Testis (tissue), 3 donors: ENCODE data around the gene KLHL22. TPM values are rescaled to one million over a fixed set of nuclear protein-coding genes. Genes with fewer than 3 reads are reported as not detected.

ENCODE experiments used
- DNase-seq: peaks from one replicate; pipeline ENCODE4 v3.0.0-alpha.2; 2019
- H3K27ac ChIP-seq, 2 donors: fragments of 200-600 bp; sonication (generic); one replicate each; pipeline ENCODE4 v1.5.1; 2019
- H3K27me3 ChIP-seq: fragments of 200-600 bp; sonication (generic); one replicate; pipeline ENCODE4 v1.5.1; 2019
- H3K36me3 ChIP-seq: fragments of 200-600 bp; sonication (generic); one replicate; pipeline ENCODE4 v1.5.1; 2017; ENCODE audit warnings: low read depth; ENCODE audit errors: missing control alignments
- H3K4me1 ChIP-seq: fragments of 200-600 bp; sonication (generic); one replicate; pipeline ENCODE4 v1.5.1; 2019
- H3K4me3 ChIP-seq, 2 donors: fragments of 200-600 bp; sonication (generic); one replicate each; pipeline ENCODE4 v1.5.1; 2017 to 2019
- H3K9me3 ChIP-seq: fragments of 200-600 bp; sonication (generic); one replicate; pipeline ENCODE4 v1.5.1; 2017
- POLR2A ChIP-seq: fragments of 450-650 bp; IDR thresholded peaks from one replicate; pipeline ENCODE4 v1.6.1; 2017; ENCODE audit warnings: antibody characterized with exemption, mild to moderate bottlenecking, moderate library complexity
- WGBS, 2 donors: methylation state at CpG; one replicate each; pipeline ENCODE4 v1.1.5; 2018; 5-methylcytosine and 5-hydroxymethylcytosine counted together
- intact Hi-C: fragments of 100-400 bp; cut with DNase I; formaldehyde crosslinking; loops from one replicate; pipeline ENCODE4 v1.15.1; 2023; ENCODE audit warnings: low total_unique reads
- polyA plus RNA-seq: library from polyadenylated mRNA; stranded (reverse); fragments of 350-450 nt; fragmentation: Illumina TruSeq; extraction: RNeasy Lipid Tissue Mini Kit (QIAGEN cat#74804); gene quantifications from one replicate; pipeline ENCODE4 v1.2.3, GENCODE V29; 2014; ENCODE audit warnings: low read depth, low replicate concordance; ENCODE audit not compliant: insufficient read depth
- total RNA-seq, 2 donors: library from RNA; depleted of rRNA; stranded (reverse); fragments of >200 nt; gene quantifications; one replicate each; pipeline ENCODE4 v1.2.3, GENCODE V29; 2016
- TF ChIP-seq, protein P1 (sequence below), 3 experiments: fragments of 450-650 bp in 2 of 3; fragments of 200-600 bp in 1 of 3; sonication (generic) in 1 of 3; IDR thresholded peaks; one replicate each; pipeline ENCODE4 v1.5.1; 2016 to 2019; ENCODE audit warnings: antibody characterized with exemption in 3 of 3, mild to moderate bottlenecking in 2 of 3, moderate library complexity in 1 of 3

Gene KLHL22
- total and polyA plus RNA-seq, 3 donors from 2014 or later: 18.1 to 41.7 (median 39.8) TPM

DNA sequence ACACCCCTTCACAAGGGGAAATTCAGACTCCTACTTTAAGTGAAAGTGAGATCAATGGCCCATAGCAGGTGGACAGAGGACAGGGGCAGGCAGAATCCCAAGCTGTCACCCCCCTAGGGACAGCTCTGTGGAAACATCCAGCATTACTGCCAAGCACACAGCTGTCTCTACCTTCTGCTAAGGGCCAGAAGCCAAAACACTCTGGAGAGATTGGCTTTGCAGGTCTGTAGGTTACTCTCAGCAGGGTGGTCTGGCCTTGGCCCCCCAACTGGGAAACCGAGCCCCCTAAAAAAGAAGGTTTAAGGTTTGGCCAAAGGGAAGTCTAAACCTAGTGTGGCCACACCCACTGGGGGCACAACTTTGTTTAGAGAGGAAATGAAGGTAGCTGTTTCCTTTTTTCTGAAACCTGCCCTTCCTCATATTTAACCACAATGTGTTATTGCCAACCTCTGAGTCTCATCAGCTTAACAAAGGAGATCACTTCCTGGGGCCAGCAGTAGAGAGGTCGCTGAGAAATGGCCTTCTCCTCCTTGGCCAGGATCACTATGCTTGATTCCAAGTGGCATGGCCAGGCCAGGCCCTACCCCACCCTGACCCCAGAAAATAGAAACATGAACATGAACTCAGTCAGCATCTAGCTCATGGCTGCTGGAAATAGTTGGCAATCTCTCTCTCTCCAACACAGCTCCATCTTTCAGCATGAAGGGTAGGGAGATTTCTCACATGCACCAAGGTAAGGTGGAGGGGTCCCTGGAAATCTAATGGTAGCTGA lies 32.1 kb downstream of the KLHL22 start:
- intact Hi-C loops: no loop called here
- no peaks in the 10 kb centered on the region for H3K4me1 ChIP-seq
- 45 to 57% methylated on average over 2 of the region's 2 CpGs for WGBS, 2 donors
- no peak overlapping the region for H3K4me3 ChIP-seq
- no peak overlapping the region for H3K27ac ChIP-seq
- no peaks in the 10 kb centered on the region for H3K9me3 ChIP-seq
- no peaks in the 10 kb centered on the region for H3K36me3 ChIP-seq
- TF ChIP-seq, protein P1, sequence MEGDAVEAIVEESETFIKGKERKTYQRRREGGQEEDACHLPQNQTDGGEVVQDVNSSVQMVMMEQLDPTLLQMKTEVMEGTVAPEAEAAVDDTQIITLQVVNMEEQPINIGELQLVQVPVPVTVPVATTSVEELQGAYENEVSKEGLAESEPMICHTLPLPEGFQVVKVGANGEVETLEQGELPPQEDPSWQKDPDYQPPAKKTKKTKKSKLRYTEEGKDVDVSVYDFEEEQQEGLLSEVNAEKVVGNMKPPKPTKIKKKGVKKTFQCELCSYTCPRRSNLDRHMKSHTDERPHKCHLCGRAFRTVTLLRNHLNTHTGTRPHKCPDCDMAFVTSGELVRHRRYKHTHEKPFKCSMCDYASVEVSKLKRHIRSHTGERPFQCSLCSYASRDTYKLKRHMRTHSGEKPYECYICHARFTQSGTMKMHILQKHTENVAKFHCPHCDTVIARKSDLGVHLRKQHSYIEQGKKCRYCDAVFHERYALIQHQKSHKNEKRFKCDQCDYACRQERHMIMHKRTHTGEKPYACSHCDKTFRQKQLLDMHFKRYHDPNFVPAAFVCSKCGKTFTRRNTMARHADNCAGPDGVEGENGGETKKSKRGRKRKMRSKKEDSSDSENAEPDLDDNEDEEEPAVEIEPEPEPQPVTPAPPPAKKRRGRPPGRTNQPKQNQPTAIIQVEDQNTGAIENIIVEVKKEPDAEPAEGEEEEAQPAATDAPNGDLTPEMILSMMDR (IDR thresholded peaks at IDR 0.05): no peak
- no peak for TF ChIP-seq POLR2A
- no peak for DNase-seq
- no peaks in the 10 kb centered on the region for H3K27me3 ChIP-seq

DNA sequence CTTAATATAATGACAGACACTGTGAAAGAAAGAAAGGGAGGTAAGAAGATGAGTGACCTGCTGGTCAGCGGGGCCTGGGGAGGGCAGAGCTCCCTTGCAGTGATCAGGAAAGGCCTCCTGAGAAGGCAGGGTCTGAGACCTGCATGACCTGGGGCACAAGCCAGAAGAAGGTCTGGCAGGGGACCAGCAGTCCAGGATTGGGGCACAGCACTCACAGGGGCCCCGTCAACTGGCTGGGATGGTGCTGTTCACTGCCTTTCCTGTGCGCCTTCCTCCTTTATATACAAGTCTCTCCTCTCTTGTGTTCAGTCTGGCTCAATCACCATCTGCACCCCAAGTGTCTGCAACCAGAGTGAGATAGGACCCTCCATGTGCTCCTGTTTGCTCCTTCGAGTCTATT lies 35.7 kb downstream of the KLHL22 start:
- intact Hi-C loops: no loop called here
- Histone ChIP-seq H3K27ac (no peak overlapping the region), H3K4me3 (no peak overlapping the region), H3K27me3 (no peaks in the 10 kb centered on the region), H3K36me3 (no peaks in the 10 kb centered on the region), H3K9me3 (no peaks in the 10 kb centered on the region), H3K4me1 (peaks cover 3% of the 10 kb centered on the region)
- DNase-seq: no peak
- TF ChIP-seq POLR2A: no peak
- TF ChIP-seq, protein P1 (IDR thresholded peaks at IDR 0.05): no peak
- WGBS, 2 donors: 94 to 98% methylated on average over 4 of the region's 4 CpGs

DNA sequence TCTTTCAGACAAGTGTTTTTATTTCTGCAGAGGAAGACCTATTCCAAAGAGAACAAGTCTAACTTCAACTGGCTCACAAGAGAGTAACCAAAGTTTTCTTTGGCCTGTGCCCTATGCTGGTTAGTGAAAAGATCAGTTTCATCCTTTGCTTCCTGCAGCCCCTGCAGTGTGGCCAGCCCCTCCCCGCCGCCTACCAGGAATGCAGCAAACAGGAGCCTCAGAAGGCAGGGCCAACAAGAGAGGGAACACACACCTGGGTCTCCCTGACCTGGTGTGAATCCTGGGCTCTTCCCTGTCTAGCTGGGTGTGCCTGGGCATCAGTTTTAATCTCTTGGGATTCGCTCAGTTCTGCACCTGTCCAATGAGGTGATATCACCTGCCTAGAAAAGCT lies 36.4 kb downstream of the KLHL22 start:
- no peak for DNase-seq
- no peak for TF ChIP-seq POLR2A
- TF ChIP-seq, protein P1 (IDR thresholded peaks at IDR 0.05): no peak
- peaks cover 3% of the 10 kb centered on the region for H3K4me1 ChIP-seq
- H3K9me3 ChIP-seq: no peaks in the 10 kb centered on the region
- intact Hi-C loops: no loop called here
- H3K4me3 ChIP-seq: no peak overlapping the region
- H3K27ac ChIP-seq: no peak overlapping the region
- 66 to 90% methylated on average over 3 of the region's 3 CpGs for WGBS, 2 donors
- no peaks in the 10 kb centered on the region for H3K36me3 ChIP-seq
- no peaks in the 10 kb centered on the region for H3K27me3 ChIP-seq

DNA sequence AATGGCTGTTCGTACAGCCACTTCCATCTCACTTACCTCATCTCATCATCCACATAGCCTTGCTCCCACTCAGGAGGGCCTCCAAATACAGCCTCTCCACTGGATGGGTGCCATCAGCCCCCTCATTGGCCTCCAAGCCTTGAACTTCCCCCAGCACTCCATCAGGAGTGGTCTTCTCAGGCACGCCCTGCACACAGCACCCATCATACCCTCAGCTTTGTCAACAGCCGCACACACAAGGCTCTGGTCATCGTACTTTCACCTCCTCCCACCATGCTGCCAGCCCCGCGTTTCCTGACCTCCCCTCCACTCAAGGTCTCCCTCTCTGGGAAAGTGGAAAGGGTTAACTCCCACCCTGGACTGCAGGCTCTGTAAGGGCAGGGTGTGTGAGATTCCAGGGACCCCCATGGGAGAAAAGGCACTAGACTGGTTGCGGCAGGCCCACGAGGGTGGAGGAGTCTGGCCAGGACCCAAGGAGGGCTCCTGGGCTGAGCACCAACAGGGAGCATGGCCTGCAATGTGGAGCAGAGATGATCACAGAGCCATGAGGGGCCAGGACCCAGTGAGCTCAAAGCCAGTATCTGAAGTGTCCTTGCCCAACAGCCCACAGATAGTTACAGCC lies 37.0 kb downstream of the KLHL22 start:
- H3K27me3 ChIP-seq: no peaks in the 10 kb centered on the region
- no peak overlapping the region for H3K4me3 ChIP-seq
- H3K4me1 ChIP-seq: peaks cover 3% of the 10 kb centered on the region
- no peak overlapping the region for H3K27ac ChIP-seq
- H3K9me3 ChIP-seq: no peaks in the 10 kb centered on the region
- DNase-seq: no peak
- no peaks in the 10 kb centered on the region for H3K36me3 ChIP-seq
- TF ChIP-seq, protein P1 (IDR thresholded peaks at IDR 0.05): no peak
- TF ChIP-seq POLR2A: no peak
- 60 to 87% methylated on average over 6 to 8 of the region's 8 CpGs for WGBS, 2 donors
- intact Hi-C loops: no loop called here
